Activated naive CD4-positive, alpha-beta T cell treated with anti-CD3 and anti-CD28 coated beads for 36 hours (primary cell): ENCODE measurements around the gene GRM7. TPM values are rescaled to one million over a fixed set of nuclear protein-coding genes. Genes with fewer than 3 reads are reported as not detected.

Experiments
- CTCF ChIA-PET: fragments of 350-600 bp; sonication (Branson Sonifier 250); formaldehyde crosslinking; loops from one replicate; lab custom pipeline; 2021; ENCODE audit warnings: antibody characterized with exemption; lab: Charles Lee
- DNase-seq: peaks from one replicate; pipeline ENCODE4 v3.0.0-alpha.2; 2020
- H3K27ac Mint-ChIP-seq: one replicate; pipeline ENCODE4 v1.8.0; 2021; ENCODE audit warnings: mild to moderate bottlenecking, mixed read lengths
- H3K27me3 Mint-ChIP-seq: one replicate; pipeline ENCODE4 v1.8.0; 2021; ENCODE audit warnings: low read depth, mixed read lengths
- H3K36me3 Mint-ChIP-seq: one replicate; pipeline ENCODE4 v1.8.0; 2021; ENCODE audit warnings: low read depth, mixed read lengths
- H3K4me1 Mint-ChIP-seq: one replicate; pipeline ENCODE4 v1.8.0; 2021; ENCODE audit warnings: low read depth, mixed read lengths
- H3K4me3 Mint-ChIP-seq: one replicate; pipeline ENCODE4 v1.8.0; 2021; ENCODE audit warnings: mild to moderate bottlenecking, moderate library complexity, mixed read lengths
- H3K9me3 Mint-ChIP-seq: one replicate; pipeline ENCODE4 v1.8.0; 2021; ENCODE audit warnings: mixed read lengths
- intact Hi-C: fragments of 100-400 bp; cut with micrococcal nuclease; formaldehyde crosslinking; loops from one replicate; pipeline ENCODE4 v1.15.1; 2023
- total RNA-seq, 2 experiments: library from RNA; stranded (reverse); gene quantifications; one replicate each; pipeline ENCODE4 v1.2.3, GENCODE V29; 2021

Gene GRM7
- total RNA-seq, 2 experiments from 2014 or later: not detected

GRCh38 chr3:7172996-7173395, 312.1 kb downstream of the GRM7 start:
- intact Hi-C loops: no loop called here
- Mint-ChIP-seq H3K4me3 (no peak overlapping the region), H3K9me3 (no peaks in the 10 kb centered on the region), H3K27ac (no peak overlapping the region), H3K27me3 (no peaks in the 10 kb centered on the region), H3K4me1 (no peaks in the 10 kb centered on the region), H3K36me3 (no peaks in the 10 kb centered on the region)
- CTCF ChIA-PET: no interaction called here
- no peak for DNase-seq

GRCh38 chr3:7188551-7188950, 327.6 kb downstream of the GRM7 start:
- Mint-ChIP-seq H3K27ac (no peak overlapping the region), H3K27me3 (no peaks in the 10 kb centered on the region), H3K4me1 (no peaks in the 10 kb centered on the region), H3K9me3 (no peaks in the 10 kb centered on the region), H3K4me3 (no peak overlapping the region), H3K36me3 (no peaks in the 10 kb centered on the region)
- CTCF ChIA-PET: no interaction called here
- DNase-seq: no peak
- intact Hi-C loops: no loop called here

- CTCF ChIA-PET: no interaction called here
- H3K4me1 Mint-ChIP-seq: no peaks in the 10 kb centered on the region
- H3K9me3 Mint-ChIP-seq: no peaks in the 10 kb centered on the region
- no peak overlapping the region for H3K27ac Mint-ChIP-seq
- no peak overlapping the region for H3K4me3 Mint-ChIP-seq
- intact Hi-C loops: no loop called here
- no peaks in the 10 kb centered on the region for H3K36me3 Mint-ChIP-seq
- no peak for DNase-seq
- no peaks in the 10 kb centered on the region for H3K27me3 Mint-ChIP-seq
These were observed 329.2 kb downstream of the GRM7 start for GRCh38 chr3:7190095-7190494.

GRCh38 chr3:7193269-7193668, 332.4 kb downstream of the GRM7 start:
- no peak overlapping the region for H3K27ac Mint-ChIP-seq
- no peaks in the 10 kb centered on the region for H3K36me3 Mint-ChIP-seq
- H3K4me3 Mint-ChIP-seq: no peak overlapping the region
- no peak for DNase-seq
- H3K4me1 Mint-ChIP-seq: no peaks in the 10 kb centered on the region
- intact Hi-C loops: no loop called here
- H3K27me3 Mint-ChIP-seq: no peaks in the 10 kb centered on the region
- CTCF ChIA-PET: no interaction called here
- H3K9me3 Mint-ChIP-seq: no peaks in the 10 kb centered on the region

GRCh38 chr3:7194071-7194835, 333.3 kb downstream of the GRM7 start:
- H3K27ac Mint-ChIP-seq: no peak overlapping the region
- no peaks in the 10 kb centered on the region for H3K4me1 Mint-ChIP-seq
- no peaks in the 10 kb centered on the region for H3K9me3 Mint-ChIP-seq
- H3K36me3 Mint-ChIP-seq: no peaks in the 10 kb centered on the region
- H3K4me3 Mint-ChIP-seq: no peak overlapping the region
- H3K27me3 Mint-ChIP-seq: no peaks in the 10 kb centered on the region
- CTCF ChIA-PET: interaction anchor here (0.6 kb wide), 1 partner anchor 99 kb away, joined by 3 read pairs; no protein-coding TSS in a partner anchor
- no peak for DNase-seq
- intact Hi-C loops: no loop called here

GRCh38 chr3:7195934-7196333, 335.0 kb downstream of the GRM7 start:
- intact Hi-C loops: no loop called here
- Mint-ChIP-seq H3K27ac (no peak overlapping the region), H3K4me1 (no peaks in the 10 kb centered on the region), H3K4me3 (no peak overlapping the region), H3K27me3 (no peaks in the 10 kb centered on the region), H3K9me3 (peaks cover 3% of the 10 kb centered on the region), H3K36me3 (no peaks in the 10 kb centered on the region)
- no peak for DNase-seq
- CTCF ChIA-PET: no interaction called here

- Mint-ChIP-seq H3K4me1 (peaks cover 6% of the 10 kb centered on the region), H3K27ac (no peak overlapping the region), H3K36me3 (no peaks in the 10 kb centered on the region), H3K4me3 (no peak overlapping the region), H3K9me3 (peaks cover 3% of the 10 kb centered on the region), H3K27me3 (no peaks in the 10 kb centered on the region)
- CTCF ChIA-PET: no interaction called here
- intact Hi-C loops: no loop called here
- DNase-seq: no peak
These were observed 340.9 kb downstream of the GRM7 start for GRCh38 chr3:7201784-7202183.

GRCh38 chr3:7203969-7204847, 343.3 kb downstream of the GRM7 start:
- H3K27me3 Mint-ChIP-seq: no peaks in the 10 kb centered on the region
- CTCF ChIA-PET: no interaction called here
- no peak overlapping the region for H3K4me3 Mint-ChIP-seq
- H3K9me3 Mint-ChIP-seq: peaks cover 3% of the 10 kb centered on the region
- H3K36me3 Mint-ChIP-seq: no peaks in the 10 kb centered on the region
- H3K27ac Mint-ChIP-seq: no peak overlapping the region
- intact Hi-C loops: no loop called here
- peaks cover 9% of the 10 kb centered on the region for H3K4me1 Mint-ChIP-seq
- DNase-seq: no peak

- DNase-seq: no peak
- no peaks in the 10 kb centered on the region for H3K36me3 Mint-ChIP-seq
- H3K4me1 Mint-ChIP-seq: peaks cover 12% of the 10 kb centered on the region
- H3K27me3 Mint-ChIP-seq: no peaks in the 10 kb centered on the region
- H3K4me3 Mint-ChIP-seq: no peak overlapping the region
- no peak overlapping the region for H3K27ac Mint-ChIP-seq
- peaks cover 2% of the 10 kb centered on the region for H3K9me3 Mint-ChIP-seq
- CTCF ChIA-PET: no interaction called here
- intact Hi-C loops: loop anchor here (5.0 kb wide), 1 partner anchor 672 kb away; no protein-coding TSS in a partner anchor
These were observed 343.9 kb downstream of the GRM7 start for GRCh38 chr3:7204848-7205156.

- H3K9me3 Mint-ChIP-seq: no peaks in the 10 kb centered on the region
- intact Hi-C loops: loop anchor here (5.0 kb wide), 1 partner anchor 672 kb away; no protein-coding TSS in a partner anchor
- H3K27me3 Mint-ChIP-seq: no peaks in the 10 kb centered on the region
- no peak for DNase-seq
- CTCF ChIA-PET: no interaction called here
- no peaks in the 10 kb centered on the region for H3K36me3 Mint-ChIP-seq
- no peak overlapping the region for H3K27ac Mint-ChIP-seq
- H3K4me3 Mint-ChIP-seq: no peak overlapping the region
- H3K4me1 Mint-ChIP-seq: peaks cover 12% of the 10 kb centered on the region
These were observed 344.6 kb downstream of the GRM7 start for GRCh38 chr3:7205535-7205934.

GRCh38 chr3:7205962-7206361, 345.0 kb downstream of the GRM7 start:
- H3K36me3 Mint-ChIP-seq: no peaks in the 10 kb centered on the region
- no peak overlapping the region for H3K27ac Mint-ChIP-seq
- peaks cover 12% of the 10 kb centered on the region for H3K4me1 Mint-ChIP-seq
- CTCF ChIA-PET: no interaction called here
- H3K27me3 Mint-ChIP-seq: no peaks in the 10 kb centered on the region
- DNase-seq: no peak
- H3K9me3 Mint-ChIP-seq: no peaks in the 10 kb centered on the region
- no peak overlapping the region for H3K4me3 Mint-ChIP-seq
- intact Hi-C loops: loop anchor here (5.0 kb wide), 1 partner anchor 671 kb away; no protein-coding TSS in a partner anchor

GRCh38 chr3:7207125-7207524, 346.2 kb downstream of the GRM7 start:
- no peak overlapping the region for H3K4me3 Mint-ChIP-seq
- H3K27ac Mint-ChIP-seq: no peak overlapping the region
- H3K9me3 Mint-ChIP-seq: no peaks in the 10 kb centered on the region
- no peaks in the 10 kb centered on the region for H3K36me3 Mint-ChIP-seq
- H3K27me3 Mint-ChIP-seq: no peaks in the 10 kb centered on the region
- CTCF ChIA-PET: no interaction called here
- peaks cover 12% of the 10 kb centered on the region for H3K4me1 Mint-ChIP-seq
- intact Hi-C loops: loop anchor here (5.0 kb wide), 1 partner anchor 670 kb away; no protein-coding TSS in a partner anchor
- no peak for DNase-seq
